Stimulated activated CD4-positive, alpha-beta T cell treated with anti-CD3 and anti-CD28 coated beads, Interleukin-15, amount 100 ng/mL, for 1 hour (primary cell): ENCODE measurements around the gene AOC2.
"Not testable (repeated sequence)": the region's sequence is repeated elsewhere in the genome, so short reads cannot be mapped to it uniquely, and the experiment has no call there.

ENCODE experiments used
- DNase-seq, 2 donors: peaks; one replicate each; pipeline ENCODE4 v3.0.0-alpha.2; 2020; ENCODE audit warnings: low read depth in 1 of 2, low spot score in 1 of 2

The AOC2 gene

GRCh38 chr17:42853597-42853967, 9.2 kb downstream of the AOC2 start:
- no peak for DNase-seq

GRCh38 chr17:42853968-42854790, 9.8 kb downstream of the AOC2 start:
- no peak for DNase-seq

- no peak for DNase-seq
Measured at GRCh38 chr17:42855048-42855596, 10.7 kb downstream of the AOC2 start.

- DNase-seq, result not testable (repeated sequence)
Measured at GRCh38 chr17:42856093-42856492, 11.7 kb downstream of the AOC2 start.

GRCh38 chr17:42856516-42856915, 12.1 kb downstream of the AOC2 start:
- not testable (repeated sequence) for DNase-seq

GRCh38 chr17:42857389-42857788, 13.0 kb downstream of the AOC2 start:
- no peak for DNase-seq

GRCh38 chr17:42865638-42866094, 21.3 kb downstream of the AOC2 start:
- no peak for DNase-seq

GRCh38 chr17:42866216-42866615, 21.8 kb downstream of the AOC2 start:
- DNase-seq, result no peak

GRCh38 chr17:42866631-42867575, 22.5 kb downstream of the AOC2 start:
- no peak for DNase-seq

- DNase-seq, result not testable (repeated sequence)
Measured at GRCh38 chr17:42867694-42868261, 23.4 kb downstream of the AOC2 start.

GRCh38 chr17:42868338-42868737, 24.0 kb downstream of the AOC2 start:
- no peak for DNase-seq

GRCh38 chr17:42871647-42872046, 27.3 kb downstream of the AOC2 start:
- DNase-seq, result no peak

- DNase-seq, result no peak
Measured at GRCh38 chr17:42872251-42872965, 28.0 kb downstream of the AOC2 start.

GRCh38 chr17:42873315-42873714, 28.9 kb downstream of the AOC2 start:
- DNase-seq, result no peak

GRCh38 chr17:42873932-42874695, 29.7 kb downstream of the AOC2 start:
- not testable (repeated sequence) for DNase-seq

- DNase-seq, result no peak
Measured at GRCh38 chr17:42877037-42877436, 32.7 kb downstream of the AOC2 start.

GRCh38 chr17:42878123-42878880, 33.9 kb downstream of the AOC2 start:
- no peak for DNase-seq

GRCh38 chr17:42878924-42879595, 34.7 kb downstream of the AOC2 start:
- DNase-seq, result no peak

GRCh38 chr17:42879596-42879985, 35.2 kb downstream of the AOC2 start:
- no peak for DNase-seq
